H9 (cell line): Measurements from ENCODE around the gene TCP11L1. TPM values are rescaled to one million over a fixed set of nuclear protein-coding genes. Genes with fewer than 3 reads are reported as not detected.

Experiments used
- DNase-seq: peaks from one replicate; pipeline ENCODE4 v3.0.0-alpha.2; 2017
- H2AFZ ChIP-seq: one replicate; pipeline ENCODE4 v1.6.1; 2013; ENCODE audit warnings: mild to moderate bottlenecking, low read length, control low read depth, moderate library complexity
- H2AK5ac ChIP-seq: 2 replicates; pipeline ENCODE4 v1.6.1; 2013; ENCODE audit warnings: low read length, control low read depth, mixed read lengths; ENCODE audit not compliant: insufficient read length
- H2BK120ac ChIP-seq: one replicate; pipeline ENCODE4 v1.6.1; 2013; ENCODE audit warnings: low read depth, mild to moderate bottlenecking, low read length, control low read depth, inconsistent platforms; ENCODE audit not compliant: poor library complexity, severe bottlenecking
- H2BK12ac ChIP-seq: 2 replicates; pipeline ENCODE4 v1.6.1; 2013; ENCODE audit warnings: low read length, control low read depth, mixed read lengths, low read depth; ENCODE audit not compliant: insufficient read length
- H2BK15ac ChIP-seq: 2 replicates; pipeline ENCODE4 v1.6.1; 2013; ENCODE audit warnings: low read depth, low read length, control low read depth
- H2BK20ac ChIP-seq: one replicate; pipeline ENCODE4 v1.6.1; 2013; ENCODE audit warnings: low read depth, mild to moderate bottlenecking, low read length, control low read depth, inconsistent platforms; ENCODE audit not compliant: poor library complexity, severe bottlenecking
- H2BK5ac ChIP-seq: 2 replicates; pipeline ENCODE4 v1.6.1; 2013; ENCODE audit warnings: low read length, control low read depth, mixed read lengths; ENCODE audit not compliant: insufficient read length
- H3K14ac ChIP-seq: 2 replicates; pipeline ENCODE4 v1.6.1; 2013; ENCODE audit warnings: low read length, control low read depth; ENCODE audit not compliant: insufficient read depth
- H3K18ac ChIP-seq: 2 replicates; pipeline ENCODE4 v1.6.1; 2013; ENCODE audit warnings: low read depth, mild to moderate bottlenecking, mixed read lengths, low read length, control low read depth; ENCODE audit not compliant: insufficient read length
- H3K23ac ChIP-seq: 2 replicates; pipeline ENCODE4 v1.6.1; 2013; ENCODE audit warnings: low read length, control low read depth, mixed read lengths, low read depth; ENCODE audit not compliant: insufficient read length
- H3K23me2 ChIP-seq: 2 replicates; pipeline ENCODE4 v1.6.1; 2013; ENCODE audit warnings: low read depth, mild to moderate bottlenecking, mixed read lengths, low read length, control low read depth; ENCODE audit not compliant: insufficient read length, poor library complexity, severe bottlenecking
- H3K27ac ChIP-seq: 2 replicates; pipeline ENCODE4 v1.5.1; 2013; ENCODE audit warnings: low read length, control low read depth, mixed read lengths, low read depth; ENCODE audit not compliant: insufficient read length
- H3K27me3 ChIP-seq: 2 replicates; pipeline ENCODE4 v1.6.1; 2013; ENCODE audit warnings: low read length, control low read depth, inconsistent platforms; ENCODE audit not compliant: insufficient read depth
- H3K4ac ChIP-seq: 2 replicates; pipeline ENCODE4 v1.6.1; 2013; ENCODE audit warnings: low read depth, mild to moderate bottlenecking, control low read depth, inconsistent platforms, low read length, moderate library complexity
- H3K4me1 ChIP-seq: 2 replicates; pipeline ENCODE4 v1.6.1; 2013; ENCODE audit warnings: low read length, control low read depth, inconsistent platforms; ENCODE audit not compliant: insufficient read depth
- H3K4me2 ChIP-seq: 2 replicates; pipeline ENCODE4 v1.6.1; 2013; ENCODE audit warnings: low read length, control low read depth, mixed read lengths; ENCODE audit not compliant: insufficient read length, insufficient read depth
- H3K56ac ChIP-seq: 2 replicates; pipeline ENCODE4 v1.6.1; 2013; ENCODE audit warnings: low read depth, mild to moderate bottlenecking, mixed read lengths, low read length, control low read depth; ENCODE audit not compliant: insufficient read length
- H3K79me1 ChIP-seq: 2 replicates; pipeline ENCODE4 v1.6.1; 2013; ENCODE audit warnings: low read depth, mild to moderate bottlenecking, moderate library complexity, low read length, control low read depth, inconsistent platforms; ENCODE audit not compliant: insufficient read depth, poor library complexity, severe bottlenecking
- H3K79me2 ChIP-seq: 2 replicates; pipeline ENCODE4 v1.6.1; 2013; ENCODE audit warnings: low read length, control low read depth, inconsistent platforms; ENCODE audit not compliant: insufficient read depth
- H3K9ac ChIP-seq: 2 replicates; pipeline ENCODE4 v1.6.1; 2013; ENCODE audit warnings: low read length, control low read depth, mixed read lengths; ENCODE audit not compliant: insufficient read length; ENCODE audit errors: extremely low read depth
- H3K9me3 ChIP-seq: one replicate; pipeline ENCODE4 v1.6.1; 2013; ENCODE audit warnings: low read depth, low read length, inconsistent platforms; ENCODE audit not compliant: control insufficient read depth
- H3T11ph ChIP-seq: one replicate; pipeline ENCODE4 v1.6.1; 2013; ENCODE audit warnings: mild to moderate bottlenecking, low read length, control low read depth, inconsistent platforms
- H4K20me1 ChIP-seq: one replicate; pipeline ENCODE4 v1.6.1; 2013; ENCODE audit not compliant: control insufficient read depth, insufficient read length, insufficient read depth
- H4K5ac ChIP-seq: 2 replicates; pipeline ENCODE4 v1.6.1; 2013; ENCODE audit warnings: low read depth, mild to moderate bottlenecking, mixed read lengths, low read length, control low read depth; ENCODE audit not compliant: insufficient read length
- H4K8ac ChIP-seq: replicated peaks from 2 replicates; pipeline ENCODE4 v1.6.1; 2013; ENCODE audit warnings: low read length, control low read depth, mixed read lengths, low read depth; ENCODE audit not compliant: insufficient read length
- H4K91ac ChIP-seq: 2 replicates; pipeline ENCODE4 v1.6.1; 2013; ENCODE audit warnings: low read depth, mild to moderate bottlenecking, moderate library complexity, mixed read lengths, low read length, control low read depth; ENCODE audit not compliant: insufficient read length
- H3K27ac Mint-ChIP-seq, 3 experiments: 2 replicates in 2 of 3; 3 replicates in 1 of 3; pipeline ENCODE4 v1.8.0; 2020 to 2021; ENCODE audit warnings: mixed read lengths in 3 of 3, mild to moderate bottlenecking in 1 of 3, moderate library complexity in 1 of 3
- H3K27me3 Mint-ChIP-seq: 2 replicates; pipeline ENCODE4 v1.8.0; 2021; ENCODE audit warnings: low read depth, mild to moderate bottlenecking, moderate library complexity, mixed read lengths
- H3K36me3 Mint-ChIP-seq, 3 experiments: 2 replicates in 2 of 3; 3 replicates in 1 of 3; pipeline ENCODE4 v1.8.0; 2020 to 2021; ENCODE audit warnings: low read depth in 3 of 3, mixed read lengths in 3 of 3; ENCODE audit not compliant: insufficient read depth in 1 of 3
- H3K4me1 Mint-ChIP-seq, 2 experiments: 2 replicates each; pipeline ENCODE4 v1.8.0; 2020; ENCODE audit warnings: mixed read lengths in 2 of 2
- H3K4me3 Mint-ChIP-seq, 2 experiments: 2 replicates in 1 of 2; 3 replicates in 1 of 2; pipeline ENCODE4 v1.8.0; 2020 to 2021; ENCODE audit warnings: mild to moderate bottlenecking in 2 of 2, mixed read lengths in 2 of 2, moderate library complexity in 1 of 2
- H3K9me3 Mint-ChIP-seq, 2 experiments: 2 replicates in 1 of 2; 3 replicates in 1 of 2; pipeline ENCODE4 v1.8.0; 2020; ENCODE audit warnings: mild to moderate bottlenecking in 2 of 2, mixed read lengths in 2 of 2, moderate library complexity in 1 of 2
- CTCF ChIP-seq: fragments of 200-600 bp; sonication (generic); conservative IDR thresholded peaks from 3 replicates; pipeline ENCODE4 v1.8.0; 2021; ENCODE audit warnings: antibody characterized with exemption, mild to moderate bottlenecking
- total RNA-seq: library from RNA; stranded (reverse); gene quantifications from 2 replicates; pipeline ENCODE4 v1.2.1, GENCODE V29; 2021

TCP11L1 gene
- total RNA-seq, 1 experiment from 2014 or later = 20.3 TPM

GRCh38 chr11:33006010-33006409, 33.4 kb upstream of the TCP11L1 start:
- H3K4me3 Mint-ChIP-seq = no peak overlapping the region
- H3K23me2 ChIP-seq = no peaks in the 10 kb centered on the region
- no peak overlapping the region for H2AK5ac ChIP-seq
- DNase-seq = no peak
- peaks cover 3% of the 10 kb centered on the region; the same call in 1 of the 2 replicates for H3K27me3 Mint-ChIP-seq
- H3K4ac ChIP-seq = no peak overlapping the region
- H3K27ac ChIP-seq = no peak overlapping the region
- H3K56ac ChIP-seq = no peak overlapping the region
- no peaks in the 10 kb centered on the region for H3K36me3 Mint-ChIP-seq
- H2BK12ac ChIP-seq = no peak overlapping the region
- no peak overlapping the region for H3K23ac ChIP-seq
- no peak overlapping the region for H3K27ac Mint-ChIP-seq
- no peaks in the 10 kb centered on the region for H4K20me1 ChIP-seq
- no peaks in the 10 kb centered on the region for H3K4me1 ChIP-seq
- no peak for TF ChIP-seq CTCF
- no peaks in the 10 kb centered on the region for H3K79me1 ChIP-seq
- no peaks in the 10 kb centered on the region for H3K9me3 Mint-ChIP-seq
- no peak overlapping the region for H4K91ac ChIP-seq
- no peak overlapping the region for H2BK20ac ChIP-seq
- no peaks in the 10 kb centered on the region for H3K9me3 ChIP-seq
- no peaks in the 10 kb centered on the region for H3K79me2 ChIP-seq
- H4K5ac ChIP-seq = no peak overlapping the region
- H2BK120ac ChIP-seq = no peak overlapping the region
- H2BK15ac ChIP-seq = no peak overlapping the region
- no peak overlapping the region for H3K4me2 ChIP-seq
- H4K8ac ChIP-seq = no peak overlapping the region
- H3K9ac ChIP-seq = no peak overlapping the region
- H2BK5ac ChIP-seq = no peak overlapping the region
- no peak overlapping the region for H3K14ac ChIP-seq
- peaks cover 0 to 9% of the 10 kb centered on the region in 2 experiments; a peak in 2 of 4 replicates for H3K4me1 Mint-ChIP-seq
- no peak overlapping the region for H3K18ac ChIP-seq
- no peak overlapping the region for H2AFZ ChIP-seq
- H3T11ph ChIP-seq = no peak overlapping the region
- H3K27me3 ChIP-seq = no peaks in the 10 kb centered on the region
